ENCODE measurements around the gene FREY1. TPM values are rescaled to one million over a fixed set of nuclear protein-coding genes. Genes with fewer than 3 reads are reported as not detected.
A peak's percentile ranks its signal among the peaks of the same experiment; 100 is the strongest.
"Not testable (repeated sequence)": the region's sequence is repeated elsewhere in the genome, so short reads cannot be mapped to it uniquely, and the experiment has no call there.

FREY1 gene
- total and polyA plus RNA-seq, 8 donors, result 0.12 to 1.3 (median 0.40) TPM; not detected in 1

DNA sequence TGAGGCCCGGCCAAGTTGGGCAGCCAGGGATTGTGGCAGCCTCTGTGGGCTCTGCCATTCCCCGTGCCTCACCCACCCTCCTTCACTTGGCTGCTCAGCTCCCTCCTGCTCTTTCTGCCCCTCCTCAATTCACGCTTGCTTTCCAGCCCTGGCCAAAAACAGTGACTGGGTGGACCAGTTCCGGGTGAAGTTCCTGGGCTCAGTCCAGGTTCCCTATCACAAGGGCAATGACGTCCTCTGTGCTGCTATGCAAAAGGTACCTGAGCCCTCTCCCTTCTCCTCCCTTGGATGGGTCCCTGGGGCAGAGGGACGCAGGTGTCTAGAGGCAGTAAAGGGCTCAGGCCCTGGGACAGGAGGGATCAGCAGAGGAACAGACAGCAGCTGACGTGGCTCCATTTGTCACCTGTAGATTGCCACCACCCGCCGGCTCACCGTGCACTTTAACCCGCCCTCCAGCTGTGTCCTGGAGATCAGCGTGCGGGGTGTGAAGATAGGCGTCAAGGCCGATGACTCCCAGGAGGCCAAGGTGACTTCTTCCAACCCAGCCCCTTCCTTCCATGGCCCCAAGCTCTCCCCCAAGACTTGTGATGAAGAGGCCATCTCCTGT is 2.7 kb downstream of the FREY1 start:
- Histone ChIP-seq H3K4me3 (no peak overlapping the region), H3K27ac (peak overlapping the region in 3 of 4 donors; percentile 70 to 87 (median 83)), H3K4me1 (peaks cover 19 to 34% (median 31%) of the 10 kb centered on the region in 3 donors), H3K36me3 (peaks cover 0 to 15% (median 3%) of the 10 kb centered on the region in 3 donors), H3K27me3 (no peaks in the 10 kb centered on the region), H3K9me3 (no peaks in the 10 kb centered on the region)
- WGBS, 2 donors, result 47 to 49% methylated on average over 15 of the region's 15 CpGs
- DNase-seq (peak in 5 of 6 donors; percentile 45 to 74 (median 68)), ATAC-seq (peak in 1 of 4 donors; percentile 4), FAIRE-seq (no peak)
- intact Hi-C loops (cut with DNase I), result no loop called here
- TF ChIP-seq, protein P1, sequence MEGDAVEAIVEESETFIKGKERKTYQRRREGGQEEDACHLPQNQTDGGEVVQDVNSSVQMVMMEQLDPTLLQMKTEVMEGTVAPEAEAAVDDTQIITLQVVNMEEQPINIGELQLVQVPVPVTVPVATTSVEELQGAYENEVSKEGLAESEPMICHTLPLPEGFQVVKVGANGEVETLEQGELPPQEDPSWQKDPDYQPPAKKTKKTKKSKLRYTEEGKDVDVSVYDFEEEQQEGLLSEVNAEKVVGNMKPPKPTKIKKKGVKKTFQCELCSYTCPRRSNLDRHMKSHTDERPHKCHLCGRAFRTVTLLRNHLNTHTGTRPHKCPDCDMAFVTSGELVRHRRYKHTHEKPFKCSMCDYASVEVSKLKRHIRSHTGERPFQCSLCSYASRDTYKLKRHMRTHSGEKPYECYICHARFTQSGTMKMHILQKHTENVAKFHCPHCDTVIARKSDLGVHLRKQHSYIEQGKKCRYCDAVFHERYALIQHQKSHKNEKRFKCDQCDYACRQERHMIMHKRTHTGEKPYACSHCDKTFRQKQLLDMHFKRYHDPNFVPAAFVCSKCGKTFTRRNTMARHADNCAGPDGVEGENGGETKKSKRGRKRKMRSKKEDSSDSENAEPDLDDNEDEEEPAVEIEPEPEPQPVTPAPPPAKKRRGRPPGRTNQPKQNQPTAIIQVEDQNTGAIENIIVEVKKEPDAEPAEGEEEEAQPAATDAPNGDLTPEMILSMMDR (IDR thresholded peaks at IDR 0.05), result no peak

DNA sequence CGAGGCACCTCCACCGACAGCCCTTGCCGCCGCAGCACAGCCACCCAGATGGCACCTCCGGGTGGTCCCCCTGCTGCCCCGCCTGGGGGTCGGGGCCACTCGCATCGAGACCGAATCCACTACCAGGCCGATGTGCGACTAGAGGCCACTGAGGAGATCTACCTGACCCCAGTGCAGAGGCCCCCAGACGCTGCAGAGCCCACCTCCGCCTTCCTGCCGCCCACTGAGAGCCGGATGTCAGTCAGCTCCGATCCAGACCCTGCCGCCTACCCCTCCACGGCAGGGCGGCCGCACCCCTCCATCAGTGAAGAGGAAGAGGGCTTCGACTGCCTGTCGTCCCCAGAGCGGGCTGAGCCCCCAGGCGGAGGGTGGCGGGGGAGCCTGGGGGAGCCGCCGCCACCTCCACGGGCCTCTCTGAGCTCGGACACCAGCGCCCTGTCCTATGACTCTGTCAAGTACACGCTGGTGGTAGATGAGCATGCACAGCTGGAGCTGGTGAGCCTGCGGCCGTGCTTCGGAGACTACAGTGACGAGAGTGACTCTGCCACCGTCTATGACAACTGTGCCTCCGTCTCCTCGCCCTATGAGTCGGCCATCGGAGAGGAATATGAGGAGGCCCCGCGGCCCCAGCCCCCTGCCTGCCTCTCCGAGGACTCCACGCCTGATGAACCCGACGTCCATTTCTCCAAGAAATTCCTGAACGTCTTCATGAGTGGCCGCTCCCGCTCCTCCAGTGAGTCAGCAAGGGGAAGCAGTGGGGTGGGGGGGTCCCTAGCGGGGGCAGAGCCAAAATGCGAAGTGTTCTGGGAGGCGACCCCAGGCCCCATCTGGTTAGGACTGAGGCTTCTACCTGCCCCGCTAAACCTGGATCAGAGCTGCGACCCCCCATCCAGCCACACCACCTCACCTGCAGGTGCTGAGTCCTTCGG is 4.4 kb downstream of the FREY1 start:
- intact Hi-C loops (cut with DNase I), result no loop called here
- ATAC-seq (no peak), FAIRE-seq (no peak), DNase-seq (peak in 2 of 6 donors; percentile 48 to 72)
- peaks cover 0 to 14% (median 3%) of the 10 kb centered on the region in 3 donors for H3K36me3 ChIP-seq
- H3K4me3 ChIP-seq, result no peak overlapping the region
- H3K4me1 ChIP-seq, result peaks cover 19 to 37% (median 23%) of the 10 kb centered on the region in 3 donors
- H3K9me3 ChIP-seq, result no peaks in the 10 kb centered on the region
- no peak overlapping the region for H3K27ac ChIP-seq
- TF ChIP-seq, protein P1 (IDR thresholded peaks at IDR 0.05), result no peak
- no peaks in the 10 kb centered on the region for H3K27me3 ChIP-seq
- 92 to 95% methylated on average over 50 to 56 of the region's 56 CpGs for WGBS, 2 donors

DNA sequence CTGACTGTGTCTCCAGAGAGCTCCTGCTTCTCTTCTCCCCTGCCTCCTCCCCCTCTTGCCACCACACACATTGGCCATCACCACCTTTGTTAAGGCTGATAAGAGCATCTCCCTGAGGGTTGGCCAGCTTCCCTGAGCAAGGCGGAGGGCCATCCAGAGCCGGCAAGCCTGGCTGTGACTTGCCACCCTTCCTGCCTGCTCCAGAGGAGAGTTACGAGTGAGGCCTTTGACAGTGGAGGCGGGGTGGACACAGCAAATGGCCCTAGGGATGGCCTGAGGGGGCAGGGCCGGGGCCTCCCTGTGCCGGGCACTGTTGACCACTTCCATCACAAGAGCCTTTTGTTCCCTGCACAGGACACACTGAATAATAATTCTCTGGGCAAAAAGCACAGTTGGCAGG is 5.4 kb downstream of the FREY1 start:
- peak in 2 of 6 donors; percentile 39 to 43 for DNase-seq
- intact Hi-C loops (cut with DNase I), result no loop called here
- Histone ChIP-seq H3K4me3 (peak overlapping the region in 1 of 4 donors; percentile 49), H3K9me3 (no peaks in the 10 kb centered on the region), H3K27ac (no peak overlapping the region), H3K27me3 (no peaks in the 10 kb centered on the region), H3K4me1 (peaks cover 11 to 26% (median 16%) of the 10 kb centered on the region in 3 donors), H3K36me3 (peaks cover 0 to 14% (median 3%) of the 10 kb centered on the region in 3 donors)
- FAIRE-seq, result no peak
- no peak for ATAC-seq
- TF ChIP-seq, protein P1 (IDR thresholded peaks at IDR 0.05), result no peak
- 76 to 80% methylated on average over 6 of the region's 6 CpGs for WGBS, 2 donors

DNA sequence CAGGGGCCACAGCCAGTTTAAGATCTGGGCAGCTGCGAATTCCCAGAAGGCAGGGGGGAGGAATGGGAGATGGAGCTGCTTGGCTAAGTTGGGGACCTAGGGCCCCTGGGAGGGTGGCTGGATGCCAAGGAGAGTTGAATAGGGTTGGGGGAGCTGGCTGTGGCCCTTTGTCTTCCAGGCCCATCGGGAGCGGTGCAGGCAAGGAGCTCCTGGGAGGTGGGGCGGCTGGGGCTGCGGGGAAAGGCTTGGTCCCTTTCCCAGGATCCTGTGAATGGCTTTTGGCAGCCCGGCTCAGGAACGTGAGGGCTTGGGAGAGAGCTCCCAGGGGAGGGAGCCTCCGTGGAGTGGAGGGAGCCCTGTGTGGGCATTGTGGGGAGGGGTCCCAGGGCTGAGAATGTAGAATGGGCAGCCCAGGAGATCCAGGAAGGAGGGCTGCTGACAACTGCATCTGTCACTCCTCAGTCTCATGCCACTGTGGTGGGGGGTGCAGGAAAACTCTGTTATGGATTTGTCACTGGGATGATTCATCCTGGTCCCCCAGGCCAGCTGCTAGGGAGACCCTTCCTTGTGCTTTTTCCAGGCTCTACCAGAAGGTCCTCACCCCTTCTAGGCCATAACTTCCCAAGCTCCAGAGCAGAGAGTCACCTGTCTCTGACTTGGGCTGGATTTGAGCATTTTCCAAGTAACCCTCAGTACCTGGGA is 6.0 kb downstream of the FREY1 start:
- Histone ChIP-seq H3K9me3 (no peaks in the 10 kb centered on the region), H3K4me1 (peaks cover 7 to 21% (median 18%) of the 10 kb centered on the region in 3 donors), H3K27me3 (no peaks in the 10 kb centered on the region), H3K4me3 (peak overlapping the region; percentile 35 to 65 (median 48)), H3K36me3 (peaks cover 0 to 14% (median 3%) of the 10 kb centered on the region in 3 donors), H3K27ac (peak overlapping the region; percentile 67 to 95 (median 88))
- peak; percentile 67 to 90 (median 76) for DNase-seq
- no peak for FAIRE-seq
- WGBS, 2 donors, result 1 to 8% methylated on average over 8 of the region's 8 CpGs
- intact Hi-C loops (cut with DNase I), result no loop called here
- TF ChIP-seq, protein P1 (IDR thresholded peaks at IDR 0.05), result no peak
- ATAC-seq, result peak; percentile 20 to 46 (median 36)

DNA sequence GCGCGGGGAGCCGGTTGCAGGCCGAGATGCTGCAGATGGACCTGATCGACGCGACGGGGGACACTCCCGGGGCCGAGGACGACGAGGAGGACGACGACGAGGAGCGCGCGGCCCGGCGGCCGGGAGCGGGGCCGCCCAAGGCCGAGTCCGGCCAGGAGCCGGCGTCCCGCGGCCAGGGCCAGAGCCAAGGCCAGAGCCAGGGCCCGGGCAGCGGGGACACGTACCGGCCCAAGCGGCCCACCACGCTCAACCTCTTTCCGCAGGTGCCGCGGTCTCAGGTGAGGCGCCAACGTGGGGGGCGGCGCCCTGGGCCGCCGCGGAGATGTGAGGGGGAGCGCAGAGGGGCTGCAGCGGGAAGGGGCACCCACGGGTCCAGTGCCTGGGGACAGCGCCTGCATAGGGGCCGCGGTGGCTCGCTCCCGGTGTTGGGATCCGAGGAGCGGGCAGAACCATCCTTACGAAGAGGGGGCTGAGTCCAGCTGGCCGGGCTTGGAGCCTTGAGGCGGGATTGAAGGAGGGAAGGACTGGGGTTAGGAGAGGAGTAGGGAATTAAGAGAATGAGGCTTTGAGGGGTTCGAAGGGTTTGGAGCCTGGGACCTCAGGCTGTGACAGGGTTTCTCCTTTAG is 6.8 kb downstream of the FREY1 start:
- H3K9me3 ChIP-seq; H3K27me3 ChIP-seq; FAIRE-seq; intact Hi-C loops (cut with DNase I): not testable (repeated sequence)
- peaks cover 5 to 15% (median 15%) of the 10 kb centered on the region in 3 donors for H3K4me1 ChIP-seq
- H3K36me3 ChIP-seq, result peaks cover 0 to 14% (median 3%) of the 10 kb centered on the region in 3 donors
- ATAC-seq (peak; percentile 9 to 43 (median 24)), DNase-seq (peak in 3 of 6 donors; percentile 46 to 81 (median 65))
- peak overlapping the region; percentile 82 to 95 (median 88) for H3K27ac ChIP-seq
- peak overlapping the region; percentile 35 to 65 (median 48) for H3K4me3 ChIP-seq
- 1% methylated on average over 24 to 39 of the region's 59 CpGs for WGBS, 2 donors
